Stomach (tissue), 4 donors: Measurements from ENCODE around the gene LINC01488.

ENCODE experiments used
- EP300 ChIP-seq: sonication (generic); formaldehyde crosslinking; IDR thresholded peaks from one replicate; pipeline ENCODE4 v1.6.1; 2017; ENCODE audit warnings: antibody characterized with exemption
- POLR2A ChIP-seq, 4 donors: fragments of 450-650 bp; IDR thresholded peaks; one replicate each; pipeline ENCODE4 v1.6.1; 2016; ENCODE audit warnings: antibody characterized with exemption in 4 of 4, control low read depth in 2 of 4, mild to moderate bottlenecking in 1 of 4, moderate library complexity in 1 of 4
- TF ChIP-seq, protein P1 (sequence below), 7 experiments: fragments of 450-650 bp in 4 of 7; fragments of 200-600 bp in 3 of 7; sonication (generic) in 3 of 7; IDR thresholded peaks; one replicate each; pipeline ENCODE4 v1.5.1; 2016 to 2019; ENCODE audit warnings: antibody characterized with exemption in 7 of 7, control low read depth in 2 of 7, mild to moderate bottlenecking in 1 of 7

GRCh38 chr11:69451289-69451688 lies 30.2 kb upstream of the LINC01488 start:
- TF ChIP-seq POLR2A (IDR thresholded peaks at IDR 0.05) (no peak), EP300 (no peak)
- TF ChIP-seq, protein P1, sequence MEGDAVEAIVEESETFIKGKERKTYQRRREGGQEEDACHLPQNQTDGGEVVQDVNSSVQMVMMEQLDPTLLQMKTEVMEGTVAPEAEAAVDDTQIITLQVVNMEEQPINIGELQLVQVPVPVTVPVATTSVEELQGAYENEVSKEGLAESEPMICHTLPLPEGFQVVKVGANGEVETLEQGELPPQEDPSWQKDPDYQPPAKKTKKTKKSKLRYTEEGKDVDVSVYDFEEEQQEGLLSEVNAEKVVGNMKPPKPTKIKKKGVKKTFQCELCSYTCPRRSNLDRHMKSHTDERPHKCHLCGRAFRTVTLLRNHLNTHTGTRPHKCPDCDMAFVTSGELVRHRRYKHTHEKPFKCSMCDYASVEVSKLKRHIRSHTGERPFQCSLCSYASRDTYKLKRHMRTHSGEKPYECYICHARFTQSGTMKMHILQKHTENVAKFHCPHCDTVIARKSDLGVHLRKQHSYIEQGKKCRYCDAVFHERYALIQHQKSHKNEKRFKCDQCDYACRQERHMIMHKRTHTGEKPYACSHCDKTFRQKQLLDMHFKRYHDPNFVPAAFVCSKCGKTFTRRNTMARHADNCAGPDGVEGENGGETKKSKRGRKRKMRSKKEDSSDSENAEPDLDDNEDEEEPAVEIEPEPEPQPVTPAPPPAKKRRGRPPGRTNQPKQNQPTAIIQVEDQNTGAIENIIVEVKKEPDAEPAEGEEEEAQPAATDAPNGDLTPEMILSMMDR (IDR thresholded peaks at IDR 0.05), result no peak
